K562 (cell line): ENCODE data around the gene SUOX. TPM values are rescaled to one million over a fixed set of nuclear protein-coding genes. Genes with fewer than 3 reads are reported as not detected.

Experiments
- ATAC-seq: fragments of 200-7000 bp; cut with Tn5 transposase; 3 replicates; pipeline ENCODE4 v1.9.1; 2020; ENCODE audit warnings: moderate library complexity
- BruUV-seq: library from RNA; stranded (reverse); fragments of 400-500 nt; replicated peaks from 2 replicates; lab custom pipeline; 2021; lab: Mats Ljungman, UMichigan
- CTCF ChIA-PET: fragments of 300-600 bp; formaldehyde crosslinking; extraction: SDS; loops from one replicate; lab custom pipeline; 2021; ENCODE audit warnings: low intra/inter-chr PET ratio; lab: Yijun Ruan, JAX
- POLR2A ChIA-PET: fragments of 300-600, 350-650 bp; sonication (Branson Sonifier 250); formaldehyde crosslinking; extraction: SDS; loops from one replicate; lab custom pipeline; 2021; ENCODE audit warnings: antibody characterized with exemption, inconsistent platforms; lab: Yijun Ruan, JAX
- DNase-seq, 4 experiments: peaks; one replicate each; pipeline versions ENCODE4 v3.0.0 to v3.0.0-alpha.2; 2011 to 2018; ENCODE audit warnings: low spot score in 3 of 4, mixed read lengths in 3 of 4; ENCODE audit errors: extremely low read depth in 1 of 4
- FAIRE-seq: peaks from 2 replicates; lab custom pipeline; 2011; peaks lifted over from hg19 to GRCh38; lab: Jason Lieb, UNC
- H2AFZ ChIP-seq: 2 replicates; pipeline ENCODE4 v1.6.0; 2011; ENCODE audit warnings: low read depth, low read length, control low read depth, inconsistent platforms
- H3K27ac ChIP-seq: fragments of 200-600 bp; 3 replicates; pipeline ENCODE4 v1.8.0; 2011; ENCODE audit warnings: low read depth, mild to moderate bottlenecking, control low read depth, inconsistent platforms, low read length, moderate library complexity, mixed read lengths; ENCODE audit errors: extremely low read depth
- H3K27me3 ChIP-seq, 2 experiments: fragments of 300-600 bp in 1 of 2; 2 replicates in 1 of 2; 3 replicates in 1 of 2; pipeline versions ENCODE4 v1.6.0 to v1.8.0; 2011; ENCODE audit warnings: inconsistent platforms in 2 of 2, low read length in 2 of 2, mild to moderate bottlenecking in 1 of 2, mixed read lengths in 1 of 2, moderate library complexity in 1 of 2; ENCODE audit not compliant: control insufficient read depth in 2 of 2, insufficient read depth in 2 of 2
- H3K36me3 ChIP-seq: fragments of 300-600 bp; 3 replicates; pipeline ENCODE4 v1.8.0; 2011; ENCODE audit warnings: mild to moderate bottlenecking, low read length, inconsistent platforms; ENCODE audit not compliant: control insufficient read depth, insufficient read depth
- H3K4me1 ChIP-seq, 2 experiments: fragments of 200-600 bp in 1 of 2; replicated peaks in 1 of 2; 2 replicates in 1 of 2; 3 replicates in 1 of 2; pipeline versions ENCODE4 v1.5.1 to v1.8.0; 2011; ENCODE audit warnings: inconsistent platforms in 2 of 2, low read length in 2 of 2, mild to moderate bottlenecking in 1 of 2, mixed read lengths in 1 of 2, moderate library complexity in 1 of 2; ENCODE audit not compliant: control insufficient read depth in 2 of 2, insufficient read depth in 2 of 2
- H3K4me2 ChIP-seq: 2 replicates; pipeline ENCODE4 v1.6.1; 2011; ENCODE audit warnings: low read length, control low read depth, inconsistent platforms, mixed read lengths; ENCODE audit not compliant: insufficient read depth
- H3K4me3 ChIP-seq: fragments of 200-600 bp; sonication (generic), shearing (Covaris generic); 2 replicates; pipeline ENCODE4 v1.5.1; 2016; ENCODE audit warnings: control low read depth, inconsistent platforms
- H3K79me2 ChIP-seq: fragments of 200-600 bp; 3 replicates; pipeline ENCODE4 v1.8.0; 2011; ENCODE audit warnings: low read length, inconsistent platforms; ENCODE audit not compliant: control insufficient read depth, insufficient read depth
- H3K9ac ChIP-seq, 2 experiments: 2 replicates each; pipeline versions ENCODE4 v1.6.0 to v1.6.1; 2011; ENCODE audit warnings: low read depth in 2 of 2, low read length in 2 of 2, control low read depth in 1 of 2, inconsistent platforms in 1 of 2, mild to moderate bottlenecking in 1 of 2, mixed read lengths in 1 of 2; ENCODE audit not compliant: insufficient read depth in 1 of 2
- H3K9me1 ChIP-seq: one replicate; pipeline ENCODE4 v1.6.0; 2011; ENCODE audit warnings: inconsistent platforms, mild to moderate bottlenecking, low read length, moderate library complexity; ENCODE audit not compliant: control insufficient read depth, insufficient read depth
- H3K9me3 ChIP-seq: replicated peaks from 2 replicates; pipeline ENCODE4 v1.5.1; 2011; ENCODE audit warnings: low read depth, low read length, inconsistent platforms; ENCODE audit not compliant: control insufficient read depth, insufficient read depth
- H4K20me1 ChIP-seq: replicated peaks from 2 replicates; pipeline ENCODE4 v1.6.1; 2011; ENCODE audit warnings: low read length, inconsistent platforms, mixed read lengths; ENCODE audit not compliant: control insufficient read depth, insufficient read depth
- ARNT ChIP-seq, 2 experiments: fragments of 450-650 bp; IDR thresholded peaks; 2 replicates each; pipeline ENCODE4 v1.6.1; 2016; ENCODE audit warnings: mild to moderate bottlenecking in 1 of 2
- HNRNPLL ChIP-seq: fragments of 200-400 bp; formaldehyde crosslinking; IDR thresholded peaks from 2 replicates; pipeline ENCODE4 v1.6.1; 2017; ENCODE audit warnings: low read length, low read depth, mild to moderate bottlenecking; ENCODE audit not compliant: poor library complexity, severe bottlenecking
- RAD21 ChIP-seq, 2 experiments: fragments of 250-450 bp in 1 of 2; fragments of 450-650 bp in 1 of 2; sonication (Bioruptor Pico) in 1 of 2; formaldehyde crosslinking in 1 of 2; IDR thresholded peaks in 1 of 2; conservative IDR thresholded peaks in 1 of 2; 2 replicates each; pipeline versions ENCODE4 v1.4.0 to v1.8.0; 2020 to 2022; ENCODE audit warnings: mild to moderate bottlenecking in 2 of 2, moderate library complexity in 1 of 2
- SMC3 ChIP-seq: conservative IDR thresholded peaks from 2 replicates; pipeline ENCODE4 v1.6.1; 2011; ENCODE audit warnings: low read depth, low read length, improper control_type of control experiment; ENCODE audit not compliant: insufficient read depth
- ZFP36 ChIP-seq: fragments of 150-350 bp; IDR thresholded peaks from 2 replicates; pipeline ENCODE4 v1.6.1; 2018; ENCODE audit warnings: low read length, low read depth; ENCODE audit not compliant: partially characterized antibody
- ZKSCAN8 ChIP-seq: fragments of 200-800 bp; sonication (Bioruptor generic); IDR thresholded peaks from 2 replicates; pipeline ENCODE4 v1.6.1; 2016; ENCODE audit warnings: missing genetic modification characterization, missing compliant biosample characterization
- WGBS: fragments of 100-300 bp; shearing (Covaris generic); methylation state at CpG from one replicate; pipeline ENCODE4 v1.1.6; 2016; ENCODE audit warnings: low coverage, mixed read lengths; ENCODE audit not compliant: insufficient coverage; ENCODE audit errors: missing lambda C conversion rate; 5-methylcytosine and 5-hydroxymethylcytosine counted together
- in situ Hi-C: fragments of 300-500 bp; cut with MboI; formaldehyde crosslinking; loops from 4 replicates; pipeline ENCODE4 v1.15.0; 2018; ENCODE audit warnings: inconsistent platforms, mixed read lengths
- intact Hi-C: fragments of 100-400 bp; cut with micrococcal nuclease; formaldehyde crosslinking; loops from 2 replicates; pipeline ENCODE4 v1.14.2; 2022
- polyA plus RNA-seq, 8 experiments: library from polyadenylated mRNA; depleted of rRNA in 4 of 8; stranded (reverse) in 5 of 8; unstranded in 3 of 8; fragments of >200 nt; fragmentation: Nextera tagmentation in 2 of 8; fragmentation: Illumina TruSeq in 1 of 8; extraction: Ambion mirVana in 2 of 8; extraction: Trizol in 1 of 8; gene quantifications; 2 replicates each; pipeline versions ENCODE4 v1.2.1 to v1.2.3, GENCODE V29; 2011 to 2014; ENCODE audit warnings: inconsistent platforms in 1 of 8, missing spikeins in 1 of 8
- total RNA-seq, 7 experiments: library from RNA; depleted of rRNA in 6 of 7; stranded (reverse); fragments of >200 nt in 6 of 7; fragmentation: Illumina TruSeq in 2 of 7; extraction: Trizol in 2 of 7; gene quantifications; 2 replicates each; pipeline versions ENCODE4 v1.2.1 to v1.2.3, GENCODE V29; 2011 to 2021; ENCODE audit warnings: low replicate concordance in 1 of 7
- TF ChIP-seq, protein P1 (sequence below): fragments of 250-450 bp; sonication (Bioruptor Pico); IDR thresholded peaks from 2 replicates; pipeline ENCODE4 v1.5.0; 2021
- TF ChIP-seq, protein P2 (sequence below): fragments of 450-650 bp; formaldehyde crosslinking; IDR thresholded peaks from 2 replicates; pipeline ENCODE4 v1.4.0; 2020; ENCODE audit warnings: mild to moderate bottlenecking, moderate library complexity
- TF ChIP-seq, protein P3 (sequence below): fragments of 200-800 bp; sonication (Bioruptor generic); IDR thresholded peaks from 2 replicates; pipeline ENCODE4 v1.6.1; 2017; ENCODE audit warnings: missing genetic modification characterization, missing compliant biosample characterization
- TF ChIP-seq, protein P4 (sequence below), 3 experiments: fragments of 200-800 bp in 1 of 3; fragments of 250-450 bp in 1 of 3; fragments of 450-650 bp in 1 of 3; sonication (Bioruptor Pico) in 1 of 3; sonication (Bioruptor generic) in 1 of 3; formaldehyde crosslinking in 1 of 3; IDR thresholded peaks; 2 replicates each; pipeline versions ENCODE4 v1.6.1 to v1.8.0; 2016 to 2022; ENCODE audit warnings: mild to moderate bottlenecking in 2 of 3, missing genetic modification characterization in 2 of 3, missing compliant biosample characterization in 1 of 3, moderate library complexity in 1 of 3

The SUOX gene
- total and polyA plus RNA-seq, 9 of the 15 experiments (the other 6 are each of a cell fraction or from before 2014, with no cell fraction given) = 9.2 to 39.7 (median 25.4) TPM

DNA sequence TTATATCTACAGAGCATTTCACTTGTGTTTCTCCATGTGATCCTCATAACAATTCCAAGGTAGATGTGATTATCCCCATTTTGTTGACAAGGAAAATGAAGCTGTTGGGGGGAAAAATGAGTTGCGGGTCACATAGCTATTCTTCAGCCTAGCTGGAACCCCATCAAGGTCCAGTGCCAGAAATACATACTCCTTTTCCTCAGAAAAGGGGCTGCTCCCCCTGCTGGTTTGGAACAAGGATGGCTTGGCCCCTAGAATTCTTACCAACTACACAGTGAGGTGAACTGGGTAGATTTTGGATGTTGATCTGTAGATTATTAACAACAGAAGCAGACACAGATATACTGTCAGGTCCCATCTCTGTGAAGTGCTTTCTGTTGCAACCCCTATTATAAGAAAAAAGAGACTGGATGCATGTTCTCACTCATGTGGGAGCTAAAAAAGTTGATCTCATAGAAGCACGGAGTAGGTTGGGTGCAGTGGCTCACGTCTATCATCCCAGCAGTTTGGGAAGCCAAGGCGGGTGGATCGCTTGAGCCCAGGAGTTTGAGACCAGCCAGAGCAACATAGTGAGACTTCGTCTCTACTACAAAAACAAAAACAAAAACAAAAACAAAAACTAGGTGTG lies 32.7 kb downstream of the SUOX start:
- no peak overlapping the region for H3K4me2 ChIP-seq
- ChIA-PET POLR2A (interaction anchor here (0.6 to 1.4 kb wide), 10 partner anchors 9 to 311 kb away, joined by 3 to 9 read pairs (median 4); partner anchors contain the start of genes RAB5B, RPS26 and SUOX), CTCF (interaction anchor here (1.3 to 2.2 kb wide), 2 partner anchors 34 to 292 kb away, joined by 4 to 35 read pairs; partner anchors contain the start of gene SUOX)
- H3K9me1 ChIP-seq = no peaks in the 10 kb centered on the region
- ATAC-seq (peak; percentile 97), DNase-seq (peak; percentile 56 to 75 (median 65)), FAIRE-seq (peak; percentile 96)
- no peak overlapping the region for H3K27ac ChIP-seq
- H3K27me3 ChIP-seq = no peaks in the 10 kb centered on the region
- no peak overlapping the region for H3K4me3 ChIP-seq
- H3K36me3 ChIP-seq = peaks cover 89% of the 10 kb centered on the region
- BruUV-seq = no TSS peak
- H3K4me1 ChIP-seq = peaks cover 0 to 6% of the 10 kb centered on the region in 2 experiments; a peak in 1 of 5 replicates
- H3K9me3 ChIP-seq = no peaks in the 10 kb centered on the region
- 87% methylated on average over 6 of the region's 6 CpGs for WGBS
- no peak overlapping the region for H2AFZ ChIP-seq
- H3K79me2 ChIP-seq = peaks cover under 1% of the 10 kb centered on the region; the same call in 1 of the 3 replicates
- in situ Hi-C loops (loop anchor here (5.0 to 10.0 kb wide), 3 partner anchors 32 to 292 kb away; partner anchors contain the start of genes ORMDL2, SARNP and SUOX), intact Hi-C loops (loop anchor here (1.0 kb wide), 1 partner anchor 33 kb away; no protein-coding TSS in a partner anchor)
- H4K20me1 ChIP-seq = no peaks in the 10 kb centered on the region
- H3K9ac ChIP-seq = no peak overlapping the region
- peak; percentile 77 to 87 for TF ChIP-seq RAD21 (CRISPR knock-in tag; conservative IDR thresholded peaks at IDR 0.05 in 1 of 2, IDR thresholded peaks at IDR 0.05 in 1 of 2)
- TF ChIP-seq ZFP36 = no peak
- TF ChIP-seq, protein P1, sequence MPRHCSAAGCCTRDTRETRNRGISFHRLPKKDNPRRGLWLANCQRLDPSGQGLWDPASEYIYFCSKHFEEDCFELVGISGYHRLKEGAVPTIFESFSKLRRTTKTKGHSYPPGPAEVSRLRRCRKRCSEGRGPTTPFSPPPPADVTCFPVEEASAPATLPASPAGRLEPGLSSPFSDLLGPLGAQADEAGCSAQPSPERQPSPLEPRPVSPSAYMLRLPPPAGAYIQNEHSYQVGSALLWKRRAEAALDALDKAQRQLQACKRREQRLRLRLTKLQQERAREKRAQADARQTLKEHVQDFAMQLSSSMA (CRISPR knock-in tag) = no peak
- TF ChIP-seq ARNT (IDR thresholded peaks at IDR 0.05) = no peak
- TF ChIP-seq HNRNPLL = no peak
- TF ChIP-seq, protein P2, sequence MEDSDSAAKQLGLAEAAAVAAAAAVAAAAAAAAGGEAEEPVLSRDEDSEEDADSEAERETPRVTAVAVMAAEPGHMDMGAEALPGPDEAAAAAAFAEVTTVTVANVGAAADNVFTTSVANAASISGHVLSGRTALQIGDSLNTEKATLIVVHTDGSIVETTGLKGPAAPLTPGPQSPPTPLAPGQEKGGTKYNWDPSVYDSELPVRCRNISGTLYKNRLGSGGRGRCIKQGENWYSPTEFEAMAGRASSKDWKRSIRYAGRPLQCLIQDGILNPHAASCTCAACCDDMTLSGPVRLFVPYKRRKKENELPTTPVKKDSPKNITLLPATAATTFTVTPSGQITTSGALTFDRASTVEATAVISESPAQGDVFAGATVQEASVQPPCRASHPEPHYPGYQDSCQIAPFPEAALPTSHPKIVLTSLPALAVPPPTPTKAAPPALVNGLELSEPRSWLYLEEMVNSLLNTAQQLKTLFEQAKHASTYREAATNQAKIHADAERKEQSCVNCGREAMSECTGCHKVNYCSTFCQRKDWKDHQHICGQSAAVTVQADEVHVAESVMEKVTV (CRISPR knock-in tag) = peak; percentile 62
- TF ChIP-seq ZKSCAN8 (CRISPR knock-in tag) = no peak
- TF ChIP-seq SMC3 = peak; percentile 83
- TF ChIP-seq, protein P3, sequence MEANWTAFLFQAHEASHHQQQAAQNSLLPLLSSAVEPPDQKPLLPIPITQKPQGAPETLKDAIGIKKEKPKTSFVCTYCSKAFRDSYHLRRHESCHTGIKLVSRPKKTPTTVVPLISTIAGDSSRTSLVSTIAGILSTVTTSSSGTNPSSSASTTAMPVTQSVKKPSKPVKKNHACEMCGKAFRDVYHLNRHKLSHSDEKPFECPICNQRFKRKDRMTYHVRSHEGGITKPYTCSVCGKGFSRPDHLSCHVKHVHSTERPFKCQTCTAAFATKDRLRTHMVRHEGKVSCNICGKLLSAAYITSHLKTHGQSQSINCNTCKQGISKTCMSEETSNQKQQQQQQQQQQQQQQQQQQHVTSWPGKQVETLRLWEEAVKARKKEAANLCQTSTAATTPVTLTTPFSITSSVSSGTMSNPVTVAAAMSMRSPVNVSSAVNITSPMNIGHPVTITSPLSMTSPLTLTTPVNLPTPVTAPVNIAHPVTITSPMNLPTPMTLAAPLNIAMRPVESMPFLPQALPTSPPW (CRISPR knock-in tag) = 0 out of 2 replicates have a peak, but pooled peaks have one; percentile 5
- TF ChIP-seq, protein P4, sequence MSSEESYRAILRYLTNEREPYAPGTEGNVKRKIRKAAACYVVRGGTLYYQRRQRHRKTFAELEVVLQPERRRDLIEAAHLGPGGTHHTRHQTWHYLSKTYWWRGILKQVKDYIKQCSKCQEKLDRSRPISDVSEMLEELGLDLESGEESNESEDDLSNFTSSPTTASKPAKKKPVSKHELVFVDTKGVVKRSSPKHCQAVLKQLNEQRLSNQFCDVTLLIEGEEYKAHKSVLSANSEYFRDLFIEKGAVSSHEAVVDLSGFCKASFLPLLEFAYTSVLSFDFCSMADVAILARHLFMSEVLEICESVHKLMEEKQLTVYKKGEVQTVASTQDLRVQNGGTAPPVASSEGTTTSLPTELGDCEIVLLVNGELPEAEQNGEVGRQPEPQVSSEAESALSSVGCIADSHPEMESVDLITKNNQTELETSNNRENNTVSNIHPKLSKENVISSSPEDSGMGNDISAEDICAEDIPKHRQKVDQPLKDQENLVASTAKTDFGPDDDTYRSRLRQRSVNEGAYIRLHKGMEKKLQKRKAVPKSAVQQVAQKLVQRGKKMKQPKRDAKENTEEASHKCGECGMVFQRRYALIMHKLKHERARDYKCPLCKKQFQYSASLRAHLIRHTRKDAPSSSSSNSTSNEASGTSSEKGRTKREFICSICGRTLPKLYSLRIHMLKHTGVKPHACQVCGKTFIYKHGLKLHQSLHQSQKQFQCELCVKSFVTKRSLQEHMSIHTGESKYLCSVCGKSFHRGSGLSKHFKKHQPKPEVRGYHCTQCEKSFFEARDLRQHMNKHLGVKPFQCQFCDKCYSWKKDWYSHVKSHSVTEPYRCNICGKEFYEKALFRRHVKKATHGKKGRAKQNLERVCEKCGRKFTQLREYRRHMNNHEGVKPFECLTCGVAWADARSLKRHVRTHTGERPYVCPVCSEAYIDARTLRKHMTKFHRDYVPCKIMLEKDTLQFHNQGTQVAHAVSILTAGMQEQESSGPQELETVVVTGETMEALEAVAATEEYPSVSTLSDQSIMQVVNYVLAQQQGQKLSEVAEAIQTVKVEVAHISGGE (CRISPR knock-in tag; IDR thresholded peaks at IDR 0.05) = no peak
